Endothelial cell of umbilical vein (primary cell): ENCODE data around the gene CLOCK. TPM values are rescaled to one million over a fixed set of nuclear protein-coding genes. Genes with fewer than 3 reads are reported as not detected.

Experiments used
- BruUV-seq: library from RNA; stranded (reverse); fragments of 400-500 nt; replicated peaks from 2 replicates; lab custom pipeline; 2021; lab: Mats Ljungman, UMichigan
- CTCF ChIA-PET: fragments of 300-600, 350-600 bp; sonication (Branson Sonifier 250); formaldehyde crosslinking; loops from one replicate; lab custom pipeline; 2021; ENCODE audit warnings: antibody characterized with exemption, inconsistent platforms; lab: Charles Lee
- POLR2A ChIA-PET: fragments of 300-600, 350-600 bp; sonication (Branson Sonifier 250); formaldehyde crosslinking; loops from one replicate; lab custom pipeline; 2021; ENCODE audit warnings: antibody characterized with exemption, inconsistent platforms; lab: Charles Lee
- DNase-seq: peaks from one replicate; pipeline ENCODE4 v3.0.0-alpha.2; 2011; ENCODE audit warnings: low read depth, low spot score
- FAIRE-seq: peaks from 2 replicates; lab custom pipeline; 2011; peaks lifted over from hg19 to GRCh38; lab: Jason Lieb, UNC
- H2AFZ ChIP-seq: 2 replicates; pipeline ENCODE4 v1.6.0; 2012; ENCODE audit warnings: low read depth, low read length, control low read depth, inconsistent platforms
- H3K27ac ChIP-seq: 2 replicates; pipeline ENCODE4 v1.5.1; 2011; ENCODE audit warnings: low read depth, mild to moderate bottlenecking, control low read depth, low read length, moderate library complexity; ENCODE audit not compliant: insufficient read depth
- H3K27me3 ChIP-seq, 2 experiments: 2 replicates each; pipeline versions ENCODE4 v1.6.0 to v1.6.1; 2011; ENCODE audit warnings: low read length in 2 of 2, mixed read lengths in 1 of 2; ENCODE audit not compliant: control insufficient read depth in 2 of 2, insufficient read depth in 2 of 2
- H3K36me3 ChIP-seq, 2 experiments: 2 replicates in 1 of 2; 3 replicates in 1 of 2; pipeline ENCODE4 v1.5.1; 2011; ENCODE audit warnings: low read length in 2 of 2, mild to moderate bottlenecking in 1 of 2, moderate library complexity in 1 of 2; ENCODE audit not compliant: control insufficient read depth in 2 of 2, insufficient read depth in 2 of 2; ENCODE audit errors: extremely low read depth in 1 of 2
- H3K4me1 ChIP-seq: 3 replicates; pipeline ENCODE4 v1.5.1; 2011; ENCODE audit warnings: mild to moderate bottlenecking, low read length; ENCODE audit not compliant: control insufficient read depth, insufficient read depth; ENCODE audit errors: extremely low read depth
- H3K4me2 ChIP-seq: 2 replicates; pipeline ENCODE4 v1.6.1; 2011; ENCODE audit warnings: low read length, control low read depth, mixed read lengths; ENCODE audit not compliant: insufficient read depth
- H3K4me3 ChIP-seq, 3 experiments: fragments of 200-600 bp in 1 of 3; sonication (generic), shearing (Covaris generic) in 1 of 3; replicated peaks in 1 of 3; 2 replicates each; pipeline ENCODE4 v1.5.1; 2011 to 2016; ENCODE audit warnings: control low read depth in 3 of 3, low read length in 3 of 3, mild to moderate bottlenecking in 2 of 3, inconsistent platforms in 1 of 3, low read depth in 1 of 3, moderate library complexity in 1 of 3; ENCODE audit not compliant: insufficient read depth in 1 of 3
- H3K79me2 ChIP-seq: 2 replicates; pipeline ENCODE4 v1.6.0; 2012; ENCODE audit warnings: low read length, inconsistent platforms; ENCODE audit not compliant: control insufficient read depth, insufficient read depth
- H3K9ac ChIP-seq: replicated peaks from 2 replicates; pipeline ENCODE3; 2011; ENCODE audit warnings: low read length, control low read depth; ENCODE audit not compliant: insufficient read depth; ENCODE audit errors: extremely low read depth
- H3K9me1 ChIP-seq: replicated peaks from 3 replicates; pipeline ENCODE4 v1.6.0; 2011; ENCODE audit warnings: mild to moderate bottlenecking, low read length; ENCODE audit not compliant: control insufficient read depth, insufficient read depth; ENCODE audit errors: extremely low read depth
- H3K9me3 ChIP-seq: replicated peaks from 2 replicates; pipeline ENCODE4 v1.5.1; 2012; ENCODE audit warnings: low read length, inconsistent platforms; ENCODE audit not compliant: control insufficient read depth, insufficient read depth
- H4K20me1 ChIP-seq: replicated peaks from 2 replicates; pipeline ENCODE3; 2011; ENCODE audit warnings: mild to moderate bottlenecking, low read length; ENCODE audit not compliant: control insufficient read depth, insufficient read depth; ENCODE audit errors: extremely low read depth
- EZH2 ChIP-seq: IDR thresholded peaks from 2 replicates; pipeline ENCODE4 v1.6.1; 2012; ENCODE audit warnings: borderline replicate concordance, low read depth, mild to moderate bottlenecking, moderate library complexity, low read length, inconsistent platforms; ENCODE audit not compliant: severe bottlenecking
- FOS ChIP-seq: IDR thresholded peaks from 2 replicates; pipeline ENCODE4 v1.6.1; 2011; ENCODE audit warnings: mild to moderate bottlenecking, low read length, moderate library complexity, borderline replicate concordance; ENCODE audit not compliant: insufficient read depth
- GATA2 ChIP-seq: IDR thresholded peaks from 2 replicates; pipeline ENCODE4 v1.7.0; 2011; ENCODE audit warnings: low read depth, mild to moderate bottlenecking, moderate library complexity, mixed read lengths, low read length; ENCODE audit not compliant: insufficient read length, insufficient read depth
- JUN ChIP-seq: IDR thresholded peaks from 2 replicates; pipeline ENCODE4 v1.6.1; 2011; ENCODE audit warnings: borderline replicate concordance, low read depth; ENCODE audit not compliant: insufficient read length, insufficient read depth
- MYC ChIP-seq: IDR thresholded peaks from one replicate; pipeline ENCODE4 v1.6.1; 2011; ENCODE audit warnings: mild to moderate bottlenecking, low read depth, low read length
- POLR2A ChIP-seq: IDR thresholded peaks from 2 replicates; pipeline ENCODE4 v1.6.1; 2012; ENCODE audit warnings: low read depth, mild to moderate bottlenecking, control low read depth, low read length
- POLR2AphosphoS5 ChIP-seq: IDR thresholded peaks from 2 replicates; pipeline ENCODE4 v1.6.1; 2012; ENCODE audit warnings: low read depth, mild to moderate bottlenecking, control low read depth, low read length, moderate library complexity; ENCODE audit not compliant: insufficient read depth
- dilution Hi-C: fragments of 300-500 bp; cut with MboI; formaldehyde crosslinking; loops from one replicate; pipeline ENCODE4 v1.15.0; 2019; ENCODE audit warnings: low sequenced_read_pairs; ENCODE audit not compliant: extremely low pct_ligation_motif_present
- intact Hi-C: fragments of 100-400 bp; cut with micrococcal nuclease; formaldehyde crosslinking; loops from one replicate; pipeline ENCODE4 v1.10.0; 2022
- polyA plus RNA-seq, 4 experiments: library from polyadenylated mRNA; depleted of rRNA in 3 of 4; stranded (reverse) in 3 of 4; unstranded in 1 of 4; fragments of >200 nt; gene quantifications; 2 replicates each; pipeline versions ENCODE4 v1.2.1 to v1.2.3, GENCODE V29; 2011 to 2012; ENCODE audit warnings: missing spikeins in 1 of 4
- total RNA-seq: library from RNA; stranded (reverse); gene quantifications from 2 replicates; pipeline ENCODE4 v1.2.3, GENCODE V29; 2021
- TF ChIP-seq, protein P1 (sequence below), 2 donors: IDR thresholded peaks; 1 replicate in 1 of 2; 2 replicates in 1 of 2; pipeline ENCODE4 v1.5.1; 2011; ENCODE audit warnings: low read length in 2 of 2, mild to moderate bottlenecking in 2 of 2, moderate library complexity in 2 of 2, control low read depth in 1 of 2, inconsistent platforms in 1 of 2, low read depth in 1 of 2; ENCODE audit not compliant: insufficient read depth in 1 of 2; ENCODE audit errors: extremely low read depth in 1 of 2
- TF ChIP-seq, protein P2 (sequence below): IDR thresholded peaks from 2 replicates; pipeline ENCODE4 v1.6.1; 2011; ENCODE audit not compliant: insufficient read depth, insufficient read length

Gene CLOCK
- total and polyA plus RNA-seq, 2 donors (not counting 3 experiments of a cell fraction or from before 2014, with no cell fraction given), result 7.5 to 23.8 TPM

DNA sequence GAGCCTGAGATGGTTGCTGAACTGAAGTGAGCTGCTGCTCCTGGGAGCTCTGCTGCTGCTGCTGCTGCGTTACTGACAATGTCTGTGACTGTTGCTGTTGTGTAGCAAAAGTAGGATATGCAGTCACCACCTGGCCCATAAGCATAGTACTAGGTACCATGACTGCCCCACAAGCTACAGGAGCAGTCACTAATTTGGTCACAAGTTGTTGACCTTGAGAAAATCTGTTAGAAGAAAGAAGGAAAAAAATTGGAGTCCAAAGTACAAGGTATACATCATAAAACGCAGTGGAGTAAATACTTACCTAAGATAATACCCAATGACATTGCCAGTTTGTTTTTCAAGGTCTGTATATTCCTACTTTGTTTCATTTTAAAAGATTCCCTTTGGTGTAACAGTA is 108.4 kb downstream of the CLOCK start:
- Histone ChIP-seq H3K4me2 (no peak overlapping the region), H4K20me1 (no peaks in the 10 kb centered on the region), H3K4me1 (peaks cover 13% of the 10 kb centered on the region), H3K27ac (no peak overlapping the region), H2AFZ (no peak overlapping the region), H3K9me3 (no peaks in the 10 kb centered on the region), H3K9me1 (no peaks in the 10 kb centered on the region), H3K9ac (no peak overlapping the region), H3K79me2 (no peaks in the 10 kb centered on the region), H3K36me3 (peaks cover 2 to 8% of the 10 kb centered on the region in 2 experiments), H3K27me3 (no peaks in the 10 kb centered on the region), H3K4me3 (no peak overlapping the region)
- intact Hi-C loops (loop anchor here (10.0 kb wide), 1 partner anchor 464 kb away; no protein-coding TSS in a partner anchor), dilution Hi-C loops (no loop called here)
- TF ChIP-seq JUN (no peak), EZH2 (no peak), POLR2AphosphoS5 (no peak)
- FAIRE-seq (no peak), DNase-seq (no peak)
- ChIA-PET POLR2A (no interaction called here), CTCF (interaction anchor here (1.0 to 3.3 kb wide), 4 partner anchors 7 to 428 kb away, joined by 3 to 14 read pairs (median 3); partner anchors contain the start of gene SRD5A3)
- no TSS peak for BruUV-seq

DNA sequence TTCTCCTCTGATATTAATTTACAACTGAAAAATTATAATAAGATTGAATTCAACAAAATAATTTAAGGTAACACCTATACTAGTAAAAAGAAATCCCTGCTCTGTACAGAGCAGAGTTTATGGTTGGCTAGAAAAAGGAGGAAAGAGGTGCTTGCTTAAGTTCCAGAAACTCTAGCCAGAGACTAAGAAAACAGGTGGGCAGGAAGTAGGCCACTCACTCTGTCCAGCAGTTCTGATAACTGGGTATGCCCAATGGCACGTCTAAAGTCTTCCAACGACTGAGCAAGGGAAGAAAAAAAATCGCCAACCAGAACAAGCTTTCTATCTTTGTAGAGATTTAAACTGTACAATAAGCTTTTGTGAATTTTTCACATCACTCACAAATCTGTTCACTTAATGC is 108.9 kb downstream of the CLOCK start:
- Histone ChIP-seq H3K36me3 (peaks cover 2 to 13% of the 10 kb centered on the region in 2 experiments), H3K9me1 (no peaks in the 10 kb centered on the region), H3K27ac (no peak overlapping the region), H3K4me2 (no peak overlapping the region), H3K9ac (no peak overlapping the region), H3K9me3 (no peaks in the 10 kb centered on the region), H2AFZ (no peak overlapping the region), H3K4me3 (no peak overlapping the region), H4K20me1 (no peaks in the 10 kb centered on the region), H3K79me2 (no peaks in the 10 kb centered on the region), H3K27me3 (no peaks in the 10 kb centered on the region), H3K4me1 (peaks cover 13% of the 10 kb centered on the region)
- intact Hi-C loops, result loop anchor here (10.0 kb wide), 1 partner anchor 463 kb away; no protein-coding TSS in a partner anchor
- ChIA-PET CTCF (interaction anchor here (1.0 to 3.3 kb wide), 6 partner anchors 8 to 428 kb away, joined by 3 to 14 read pairs (median 3); partner anchors contain the start of gene SRD5A3), POLR2A (no interaction called here)
- no TSS peak for BruUV-seq
- DNase-seq (no peak), FAIRE-seq (no peak)
- TF ChIP-seq GATA2 (no peak), MYC (no peak), POLR2AphosphoS5 (no peak), JUN (no peak), FOS (no peak), POLR2A (no peak), EZH2 (no peak)
- TF ChIP-seq, protein P1, sequence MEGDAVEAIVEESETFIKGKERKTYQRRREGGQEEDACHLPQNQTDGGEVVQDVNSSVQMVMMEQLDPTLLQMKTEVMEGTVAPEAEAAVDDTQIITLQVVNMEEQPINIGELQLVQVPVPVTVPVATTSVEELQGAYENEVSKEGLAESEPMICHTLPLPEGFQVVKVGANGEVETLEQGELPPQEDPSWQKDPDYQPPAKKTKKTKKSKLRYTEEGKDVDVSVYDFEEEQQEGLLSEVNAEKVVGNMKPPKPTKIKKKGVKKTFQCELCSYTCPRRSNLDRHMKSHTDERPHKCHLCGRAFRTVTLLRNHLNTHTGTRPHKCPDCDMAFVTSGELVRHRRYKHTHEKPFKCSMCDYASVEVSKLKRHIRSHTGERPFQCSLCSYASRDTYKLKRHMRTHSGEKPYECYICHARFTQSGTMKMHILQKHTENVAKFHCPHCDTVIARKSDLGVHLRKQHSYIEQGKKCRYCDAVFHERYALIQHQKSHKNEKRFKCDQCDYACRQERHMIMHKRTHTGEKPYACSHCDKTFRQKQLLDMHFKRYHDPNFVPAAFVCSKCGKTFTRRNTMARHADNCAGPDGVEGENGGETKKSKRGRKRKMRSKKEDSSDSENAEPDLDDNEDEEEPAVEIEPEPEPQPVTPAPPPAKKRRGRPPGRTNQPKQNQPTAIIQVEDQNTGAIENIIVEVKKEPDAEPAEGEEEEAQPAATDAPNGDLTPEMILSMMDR (IDR thresholded peaks at IDR 0.05; ENCODE audit: extremely low read depth in 1 of 2, insufficient read depth in 1 of 2, low read depth in 1 of 2, low read length in 2 of 2), result no peak
- TF ChIP-seq, protein P2, sequence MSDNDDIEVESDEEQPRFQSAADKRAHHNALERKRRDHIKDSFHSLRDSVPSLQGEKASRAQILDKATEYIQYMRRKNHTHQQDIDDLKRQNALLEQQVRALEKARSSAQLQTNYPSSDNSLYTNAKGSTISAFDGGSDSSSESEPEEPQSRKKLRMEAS, result no peak
- dilution Hi-C loops, result no loop called here
